HepG2 (cell line): Measurements from ENCODE around the gene HCK. TPM values are rescaled to one million over a fixed set of nuclear protein-coding genes. Genes with fewer than 3 reads are reported as not detected.

Experiments used
- CENPBD1 ChIP-seq: sonication (generic); formaldehyde crosslinking; IDR thresholded peaks from 2 replicates; pipeline ENCODE4 v1.8.0; 2022; ENCODE audit warnings: missing genetic modification reagents, low read depth, mild to moderate bottlenecking, borderline replicate concordance
- DBP ChIP-seq: sonication (generic); formaldehyde crosslinking; IDR thresholded peaks from 2 replicates; pipeline ENCODE4 v1.4.0; 2020; ENCODE audit warnings: missing genetic modification reagents; ENCODE audit errors: not compliant biosample characterization
- ELK4 ChIP-seq: sonication (generic); formaldehyde crosslinking; IDR thresholded peaks from 2 replicates; pipeline ENCODE4 v1.9.0; 2021; ENCODE audit warnings: missing genetic modification reagents, borderline replicate concordance
- HES4 ChIP-seq: sonication (generic); formaldehyde crosslinking; IDR thresholded peaks from 2 replicates; pipeline ENCODE4 v1.9.0; 2021; ENCODE audit warnings: mild to moderate bottlenecking, missing genetic modification reagents, borderline replicate concordance
- MAX ChIP-seq: IDR thresholded peaks from 2 replicates; pipeline ENCODE4 v1.6.1; 2012; ENCODE audit warnings: inconsistent platforms
- MIER3 ChIP-seq: IDR thresholded peaks from 2 replicates; pipeline ENCODE4 v1.6.1; 2016; ENCODE audit warnings: missing compliant biosample characterization, borderline replicate concordance
- ZBED4 ChIP-seq: sonication (generic); formaldehyde crosslinking; IDR thresholded peaks from 2 replicates; pipeline ENCODE4 v1.4.0; 2020; ENCODE audit warnings: missing genetic modification reagents, borderline replicate concordance
- ZNF574 ChIP-seq: sonication (generic); formaldehyde crosslinking; IDR thresholded peaks from 2 replicates; pipeline ENCODE4 v1.4.0; 2020; ENCODE audit warnings: missing genetic modification reagents
- polyA plus RNA-seq, 8 experiments: library from polyadenylated mRNA; depleted of rRNA in 3 of 8; stranded (reverse) in 7 of 8; unstranded in 1 of 8; fragments of >200 nt; fragmentation: Illumina TruSeq in 4 of 8; extraction: Trizol in 4 of 8; gene quantifications; 2 replicates each; pipeline versions ENCODE4 v1.2.1 to v1.2.3, GENCODE V29; 2011 to 2016; ENCODE audit warnings: low read depth in 4 of 8, missing spikeins in 1 of 8, mixed read lengths in 1 of 8; ENCODE audit not compliant: insufficient read depth in 1 of 8
- total RNA-seq, 5 experiments: library from RNA; depleted of rRNA; stranded (reverse); fragments of >200 nt; fragmentation: Illumina TruSeq; extraction: Trizol; gene quantifications; 2 replicates each; pipeline ENCODE4 v1.2.3, GENCODE V29; 2016; ENCODE audit warnings: low read depth in 1 of 5
- TF ChIP-seq, protein P1 (sequence below): sonication (generic); formaldehyde crosslinking; IDR thresholded peaks from 2 replicates; pipeline ENCODE4 v1.5.0; 2020; ENCODE audit warnings: mild to moderate bottlenecking, missing genetic modification reagents
- TF ChIP-seq, protein P2 (sequence below), 2 experiments: sonication (generic) in 1 of 2; formaldehyde crosslinking in 1 of 2; IDR thresholded peaks; 2 replicates each; pipeline versions ENCODE4 v1.4.0 to v1.6.1; 2018 to 2020; ENCODE audit warnings: missing genetic modification reagents in 2 of 2, borderline replicate concordance in 1 of 2, low read depth in 1 of 2, mild to moderate bottlenecking in 1 of 2, missing biosample characterization in 1 of 2
- TF ChIP-seq, protein P3 (sequence below): sonication (generic); formaldehyde crosslinking; IDR thresholded peaks from 2 replicates; pipeline ENCODE4 v1.8.1; 2023; ENCODE audit warnings: mild to moderate bottlenecking, missing genetic modification reagents

The HCK gene
- total and polyA plus RNA-seq, 2 of the 13 experiments (the other 11 are each of a cell fraction or from before 2014, with no cell fraction given), result 0.04 TPM; not detected in 1

DNA sequence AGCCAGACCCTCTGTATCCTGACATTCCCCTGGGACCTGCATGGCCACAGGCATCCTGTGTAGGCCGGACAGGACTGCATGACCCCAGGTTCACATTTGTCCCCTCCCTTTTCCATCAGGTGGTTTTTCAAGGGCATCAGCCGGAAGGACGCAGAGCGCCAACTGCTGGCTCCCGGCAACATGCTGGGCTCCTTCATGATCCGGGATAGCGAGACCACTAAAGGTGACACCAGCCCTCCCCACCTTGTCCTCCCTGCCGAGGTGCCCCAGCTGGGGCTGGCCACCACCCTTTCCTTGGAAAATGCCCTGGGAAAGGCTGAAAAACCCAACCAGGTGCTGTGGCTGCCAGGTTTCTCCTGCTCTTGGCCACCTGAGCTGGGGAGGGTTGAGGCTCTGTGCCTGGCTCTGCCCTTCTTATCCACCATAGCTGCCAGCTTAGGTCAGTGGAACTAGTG lies 27.6 kb downstream of the HCK start (continued):
- TF ChIP-seq, protein P1, sequence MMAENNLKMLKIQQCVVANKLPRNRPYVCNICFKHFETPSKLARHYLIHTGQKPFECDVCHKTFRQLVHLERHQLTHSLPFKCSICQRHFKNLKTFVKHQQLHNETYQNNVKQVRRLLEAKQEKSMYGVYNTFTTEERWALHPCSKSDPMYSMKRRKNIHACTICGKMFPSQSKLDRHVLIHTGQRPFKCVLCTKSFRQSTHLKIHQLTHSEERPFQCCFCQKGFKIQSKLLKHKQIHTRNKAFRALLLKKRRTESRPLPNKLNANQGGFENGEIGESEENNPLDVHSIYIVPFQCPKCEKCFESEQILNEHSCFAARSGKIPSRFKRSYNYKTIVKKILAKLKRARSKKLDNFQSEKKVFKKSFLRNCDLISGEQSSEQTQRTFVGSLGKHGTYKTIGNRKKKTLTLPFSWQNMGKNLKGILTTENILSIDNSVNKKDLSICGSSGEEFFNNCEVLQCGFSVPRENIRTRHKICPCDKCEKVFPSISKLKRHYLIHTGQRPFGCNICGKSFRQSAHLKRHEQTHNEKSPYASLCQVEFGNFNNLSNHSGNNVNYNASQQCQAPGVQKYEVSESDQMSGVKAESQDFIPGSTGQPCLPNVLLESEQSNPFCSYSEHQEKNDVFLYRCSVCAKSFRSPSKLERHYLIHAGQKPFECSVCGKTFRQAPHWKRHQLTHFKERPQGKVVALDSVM, result no peak
- TF ChIP-seq ZBED4 (CRISPR knock-in tag), result no peak
- TF ChIP-seq MIER3 (CRISPR knock-in tag), result peak; percentile 45; the same call in 1 of the 2 replicates
- TF ChIP-seq ELK4 (CRISPR knock-in tag), result peak; percentile 82; the same call in 1 of the 2 replicates
- TF ChIP-seq, protein P2, sequence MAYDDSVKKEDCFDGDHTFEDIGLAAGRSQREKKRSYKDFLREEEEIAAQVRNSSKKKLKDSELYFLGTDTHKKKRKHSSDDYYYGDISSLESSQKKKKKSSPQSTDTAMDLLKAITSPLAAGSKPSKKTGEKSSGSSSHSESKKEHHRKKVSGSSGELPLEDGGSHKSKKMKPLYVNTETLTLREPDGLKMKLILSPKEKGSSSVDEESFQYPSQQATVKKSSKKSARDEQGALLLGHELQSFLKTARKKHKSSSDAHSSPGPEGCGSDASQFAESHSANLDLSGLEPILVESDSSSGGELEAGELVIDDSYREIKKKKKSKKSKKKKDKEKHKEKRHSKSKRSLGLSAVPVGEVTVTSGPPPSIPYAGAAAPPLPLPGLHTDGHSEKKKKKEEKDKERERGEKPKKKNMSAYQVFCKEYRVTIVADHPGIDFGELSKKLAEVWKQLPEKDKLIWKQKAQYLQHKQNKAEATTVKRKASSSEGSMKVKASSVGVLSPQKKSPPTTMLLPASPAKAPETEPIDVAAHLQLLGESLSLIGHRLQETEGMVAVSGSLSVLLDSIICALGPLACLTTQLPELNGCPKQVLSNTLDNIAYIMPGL (CRISPR knock-in tag; IDR thresholded peaks at IDR 0.05; ENCODE audit: borderline replicate concordance in 1 of 2, low read depth in 1 of 2), result peak in 1 of 2 experiments; percentile 67; a peak in 2 of 4 replicates
- peak; percentile 75 for TF ChIP-seq ZNF574 (CRISPR knock-in tag)
- 0 out of 2 replicates have a peak, but pooled peaks have one; percentile 38 for TF ChIP-seq CENPBD1 (CRISPR knock-in tag)
- 0 out of 2 replicates have a peak, but pooled peaks have one; percentile 48 for TF ChIP-seq HES4
- 0 out of 2 replicates have a peak, but pooled peaks have one; percentile 33 for TF ChIP-seq MAX
- TF ChIP-seq, protein P3, sequence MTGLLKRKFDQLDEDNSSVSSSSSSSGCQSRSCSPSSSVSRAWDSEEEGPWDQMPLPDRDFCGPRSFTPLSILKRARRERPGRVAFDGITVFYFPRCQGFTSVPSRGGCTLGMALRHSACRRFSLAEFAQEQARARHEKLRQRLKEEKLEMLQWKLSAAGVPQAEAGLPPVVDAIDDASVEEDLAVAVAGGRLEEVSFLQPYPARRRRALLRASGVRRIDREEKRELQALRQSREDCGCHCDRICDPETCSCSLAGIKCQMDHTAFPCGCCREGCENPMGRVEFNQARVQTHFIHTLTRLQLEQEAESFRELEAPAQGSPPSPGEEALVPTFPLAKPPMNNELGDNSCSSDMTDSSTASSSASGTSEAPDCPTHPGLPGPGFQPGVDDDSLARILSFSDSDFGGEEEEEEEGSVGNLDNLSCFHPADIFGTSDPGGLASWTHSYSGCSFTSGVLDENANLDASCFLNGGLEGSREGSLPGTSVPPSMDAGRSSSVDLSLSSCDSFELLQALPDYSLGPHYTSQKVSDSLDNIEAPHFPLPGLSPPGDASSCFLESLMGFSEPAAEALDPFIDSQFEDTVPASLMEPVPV (CRISPR knock-in tag), result no peak
- peak; percentile 50 for TF ChIP-seq DBP (CRISPR knock-in tag)
